Measurements from ENCODE around the gene FHAD1.
"Not testable (repeated sequence)": the region's sequence is repeated elsewhere in the genome, so short reads cannot be mapped to it uniquely, and the experiment has no call there.

Gene FHAD1

GRCh38 chr1:15350551-15351200, 103.7 kb downstream of the FHAD1 start:
- FAIRE-seq = no peak

GRCh38 chr1:15351310-15351709, 104.3 kb downstream of the FHAD1 start:
- FAIRE-seq = no peak

- no peak for FAIRE-seq
These were observed 105.3 kb downstream of the FHAD1 start for GRCh38 chr1:15352128-15352957.

- FAIRE-seq = no peak
These were observed 107.0 kb downstream of the FHAD1 start for GRCh38 chr1:15353839-15354579.

- FAIRE-seq = no peak
These were observed 107.5 kb downstream of the FHAD1 start for GRCh38 chr1:15354580-15354965.

- FAIRE-seq = no peak
These were observed 109.1 kb downstream of the FHAD1 start for GRCh38 chr1:15355968-15356625.

- FAIRE-seq = no peak
These were observed 110.7 kb downstream of the FHAD1 start for GRCh38 chr1:15357612-15358207.

GRCh38 chr1:15358565-15359133, 111.6 kb downstream of the FHAD1 start:
- no peak for FAIRE-seq

- FAIRE-seq = no peak
These were observed 113.7 kb downstream of the FHAD1 start for GRCh38 chr1:15360700-15361099.

GRCh38 chr1:15362096-15362736, 115.2 kb downstream of the FHAD1 start:
- no peak for FAIRE-seq

GRCh38 chr1:15362737-15363128, 115.7 kb downstream of the FHAD1 start:
- no peak for FAIRE-seq

- no peak for FAIRE-seq
These were observed 117.7 kb downstream of the FHAD1 start for GRCh38 chr1:15364740-15365139.

- FAIRE-seq = no peak
These were observed 121.9 kb downstream of the FHAD1 start for GRCh38 chr1:15368888-15369287.

- no peak for FAIRE-seq
These were observed 123.2 kb downstream of the FHAD1 start for GRCh38 chr1:15370268-15370667.

- no peak for FAIRE-seq
These were observed 123.9 kb downstream of the FHAD1 start for GRCh38 chr1:15370781-15371520.

GRCh38 chr1:15371610-15372545, 124.9 kb downstream of the FHAD1 start:
- no peak for FAIRE-seq

- no peak for FAIRE-seq
These were observed 131.7 kb downstream of the FHAD1 start for GRCh38 chr1:15378729-15379128.

- not testable (repeated sequence) for FAIRE-seq
These were observed 132.1 kb downstream of the FHAD1 start for GRCh38 chr1:15379151-15379550.

GRCh38 chr1:15380601-15381508, 133.8 kb downstream of the FHAD1 start:
- no peak for FAIRE-seq

Measured in TTC549 (cell line).